ENCODE data around the gene HPCAL1. TPM values are rescaled to one million over a fixed set of nuclear protein-coding genes. Genes with fewer than 3 reads are reported as not detected.

Gene HPCAL1
- total and polyA plus RNA-seq, 2 of the 8 experiments (the other 6 are each of a cell fraction or from before 2014, with no cell fraction given) = 5.8 to 8.6 TPM

GRCh38 chr2:10399358-10399757 lies 96.7 kb downstream of the HPCAL1 start:
- H3K23me2 ChIP-seq (ENCODE audit: low read depth, low read length) = peaks cover 4% of the 10 kb centered on the region; the same call in 1 of the 2 replicates
- H3K14ac ChIP-seq (ENCODE audit: insufficient read length) = no peak overlapping the region
- CTCF ChIA-PET (ENCODE audit: partially characterized antibody) = interaction anchor here (1.2 kb wide), 1 partner anchor 10 kb away, joined by 3 read pairs; no protein-coding TSS in a partner anchor
- no peak overlapping the region for H3K23ac ChIP-seq (ENCODE audit: insufficient read length)
- no peak overlapping the region for H2BK15ac ChIP-seq (ENCODE audit: low read length)
- no peak overlapping the region for H3K9ac ChIP-seq (replicated peaks in 1 of 4; ENCODE audit: extremely low read depth in 1 of 4, low read depth in 3 of 4, low read length in 3 of 4)
- POLR2A ChIA-PET (ENCODE audit: partially characterized antibody) = interaction anchor here (1.0 kb wide), 1 partner anchor 49 kb away, joined by 3 read pairs; the partner anchor contains the start of gene ODC1
- no peak overlapping the region for H2BK12ac ChIP-seq (ENCODE audit: low read depth, low read length)
- H2AFZ ChIP-seq (ENCODE audit: low read length) = no peak overlapping the region
- no peaks in the 10 kb centered on the region; the same call in none of the 2 replicates for H3K79me1 ChIP-seq (ENCODE audit: low read depth, low read length)
- H3K79me2 ChIP-seq (ENCODE audit: control insufficient read depth in 1 of 2, insufficient read depth in 2 of 2, low read length in 2 of 2) = no peaks in the 10 kb centered on the region
- no peak overlapping the region for H3K4me3 ChIP-seq (ENCODE audit: extremely low read depth in 1 of 4, insufficient read depth in 2 of 4, low read depth in 3 of 4, low read length in 4 of 4)
- no peak overlapping the region for H3K56ac ChIP-seq (replicated peaks; ENCODE audit: insufficient read length, low read depth, low read length)
- no peak overlapping the region for H3K4me2 ChIP-seq (ENCODE audit: insufficient read depth in 1 of 2, low read depth in 2 of 2, low read length in 2 of 2)
- no peak overlapping the region for H3K4ac ChIP-seq (replicated peaks; ENCODE audit: insufficient read length, low read depth, low read length)
- FAIRE-seq (no peak), DNase-seq (ENCODE audit: low read depth in 1 of 2, low spot score in 2 of 2) (no peak)
- peaks cover 0 to 4% (median 0%) of the 10 kb centered on the region in 4 experiments; a peak in 1 of 7 replicates for H3K4me1 ChIP-seq (replicated peaks in 1 of 4; ENCODE audit: control insufficient read depth in 3 of 4, insufficient read depth in 4 of 4, low read length in 3 of 4)
- no peak overlapping the region for H2BK5ac ChIP-seq (ENCODE audit: low read depth, low read length)
- no peak overlapping the region for H3K27ac ChIP-seq (ENCODE audit: low read depth, low read length)
- H2BK120ac ChIP-seq (replicated peaks; ENCODE audit: low read depth, low read length) = no peak overlapping the region
- no peaks in the 10 kb centered on the region for H3K27me3 ChIP-seq (replicated peaks in 1 of 4; ENCODE audit: control insufficient read depth in 3 of 4, extremely low read depth in 1 of 4, insufficient read depth in 3 of 4, low read length in 3 of 4)
- no peak overlapping the region for H3K18ac ChIP-seq (ENCODE audit: extremely low read depth, low read length)
- no peaks in the 10 kb centered on the region for H3K9me3 ChIP-seq (ENCODE audit: insufficient read depth in 2 of 2, low read depth in 1 of 2, low read length in 1 of 2)
- 80 to 94% methylated on average over 4 to 5 of the region's 16 CpGs for WGBS, 2 experiments (ENCODE audit: extremely low coverage in 1 of 2, insufficient coverage in 1 of 2, insufficient read length in 1 of 2, insufficient replicate concordance in 2 of 2, low coverage in 1 of 2, low lambda C conversion rate in 2 of 2, missing lambda C conversion rate in 1 of 2)
- H2BK20ac ChIP-seq (ENCODE audit: low read length) = no peak overlapping the region
- no peak overlapping the region for H2AK5ac ChIP-seq (ENCODE audit: low read depth, low read length)
- no peaks in the 10 kb centered on the region for H3K36me3 ChIP-seq (ENCODE audit: control insufficient read depth in 2 of 4, insufficient read depth in 4 of 4, low read length in 3 of 4)
- no peak overlapping the region for H4K91ac ChIP-seq (replicated peaks; ENCODE audit: insufficient read length, low read length)
- H4K20me1 ChIP-seq (replicated peaks in 1 of 2; ENCODE audit: control insufficient read depth in 1 of 2, insufficient read depth in 2 of 2, low read length in 2 of 2) = no peaks in the 10 kb centered on the region
- H4K8ac ChIP-seq (ENCODE audit: extremely low read depth, insufficient read depth, low read length) = no peak overlapping the region; the same call in 1 of the 2 replicates
- no peak overlapping the region for H4K5ac ChIP-seq (ENCODE audit: insufficient read length, low read depth, low read length)
- no peak for TF ChIP-seq TAF7 (optimal IDR thresholded peaks at IDR 0.05; ENCODE audit: borderline replicate concordance, low read depth, low read length)
- no peak for TF ChIP-seq HDAC2 (IDR thresholded peaks at IDR 0.05; ENCODE audit: borderline replicate concordance in 1 of 2, low read depth in 2 of 2, low read length in 2 of 2)
- no peak for TF ChIP-seq YY1 (IDR thresholded peaks at IDR 0.05; ENCODE audit: low read depth, low read length)
- TF ChIP-seq CBX5 (IDR thresholded peaks at IDR 0.05; ENCODE audit: low read depth, low read length) = no peak
- TF ChIP-seq GABPA (IDR thresholded peaks at IDR 0.05; ENCODE audit: borderline replicate concordance, insufficient read depth, low read length) = no peak
- no peak for TF ChIP-seq BRCA1 (IDR thresholded peaks at IDR 0.05; ENCODE audit: low read depth, low read length)
- no peak for TF ChIP-seq CHD1 (IDR thresholded peaks at IDR 0.05; ENCODE audit: low read depth, low read length)
- TF ChIP-seq, protein P1, sequence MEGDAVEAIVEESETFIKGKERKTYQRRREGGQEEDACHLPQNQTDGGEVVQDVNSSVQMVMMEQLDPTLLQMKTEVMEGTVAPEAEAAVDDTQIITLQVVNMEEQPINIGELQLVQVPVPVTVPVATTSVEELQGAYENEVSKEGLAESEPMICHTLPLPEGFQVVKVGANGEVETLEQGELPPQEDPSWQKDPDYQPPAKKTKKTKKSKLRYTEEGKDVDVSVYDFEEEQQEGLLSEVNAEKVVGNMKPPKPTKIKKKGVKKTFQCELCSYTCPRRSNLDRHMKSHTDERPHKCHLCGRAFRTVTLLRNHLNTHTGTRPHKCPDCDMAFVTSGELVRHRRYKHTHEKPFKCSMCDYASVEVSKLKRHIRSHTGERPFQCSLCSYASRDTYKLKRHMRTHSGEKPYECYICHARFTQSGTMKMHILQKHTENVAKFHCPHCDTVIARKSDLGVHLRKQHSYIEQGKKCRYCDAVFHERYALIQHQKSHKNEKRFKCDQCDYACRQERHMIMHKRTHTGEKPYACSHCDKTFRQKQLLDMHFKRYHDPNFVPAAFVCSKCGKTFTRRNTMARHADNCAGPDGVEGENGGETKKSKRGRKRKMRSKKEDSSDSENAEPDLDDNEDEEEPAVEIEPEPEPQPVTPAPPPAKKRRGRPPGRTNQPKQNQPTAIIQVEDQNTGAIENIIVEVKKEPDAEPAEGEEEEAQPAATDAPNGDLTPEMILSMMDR (IDR thresholded peaks at IDR 0.05; ENCODE audit: control extremely low read depth in 1 of 3, insufficient read depth in 1 of 3, low read depth in 1 of 3, low read length in 3 of 3) = no peak
- no peak for TF ChIP-seq RNF2 (IDR thresholded peaks at IDR 0.05; ENCODE audit: borderline replicate concordance, low read depth, low read length, missing control alignments, poor library complexity, severe bottlenecking)
- TF ChIP-seq RBBP5 (IDR thresholded peaks at IDR 0.05; ENCODE audit: borderline replicate concordance, low read depth, low read length) = no peak
- no peak for TF ChIP-seq SIX5 (IDR thresholded peaks at IDR 0.05; ENCODE audit: low read depth, low read length)
